SU-DHL-6 (cell line): ENCODE measurements around the gene MAST2.

Source experiments
- EZH2phosphoT487 ChIP-seq: fragments of 200-600 bp; sonication (generic), shearing (Covaris generic); conservative IDR thresholded peaks from 2 replicates; pipeline ENCODE4 v1.6.1; 2018; ENCODE audit warnings: mild to moderate bottlenecking, antibody characterized with exemption, low read length, moderate library complexity, mixed read lengths
- TF ChIP-seq, protein P1 (sequence below): fragments of 200-600 bp; sonication (generic); IDR thresholded peaks from one replicate; pipeline ENCODE4 v1.5.1; 2017; ENCODE audit warnings: antibody characterized with exemption, mild to moderate bottlenecking, low read length, moderate library complexity; ENCODE audit not compliant: insufficient read depth, poor library complexity, severe bottlenecking

DNA sequence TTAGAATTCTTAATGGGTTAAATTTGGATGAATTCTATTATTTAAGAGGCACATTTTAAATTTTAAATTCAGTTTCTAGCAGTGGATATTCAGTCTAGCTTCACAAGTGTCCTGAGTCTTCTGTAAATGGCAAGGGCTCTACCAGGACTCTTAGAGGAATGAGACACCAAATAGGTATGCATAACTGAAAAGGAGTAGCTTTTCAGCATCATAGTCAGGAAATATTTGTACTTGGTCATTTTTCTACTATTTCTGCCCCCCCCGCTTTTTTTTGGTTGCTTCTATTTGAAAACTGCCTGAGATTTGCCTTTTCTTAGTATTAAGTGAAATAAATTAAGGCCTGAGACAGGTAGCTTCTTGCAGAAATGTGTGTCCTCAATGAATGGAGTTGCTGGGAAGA is 80.2 kb downstream of the MAST2 start:
- TF ChIP-seq, protein P1, sequence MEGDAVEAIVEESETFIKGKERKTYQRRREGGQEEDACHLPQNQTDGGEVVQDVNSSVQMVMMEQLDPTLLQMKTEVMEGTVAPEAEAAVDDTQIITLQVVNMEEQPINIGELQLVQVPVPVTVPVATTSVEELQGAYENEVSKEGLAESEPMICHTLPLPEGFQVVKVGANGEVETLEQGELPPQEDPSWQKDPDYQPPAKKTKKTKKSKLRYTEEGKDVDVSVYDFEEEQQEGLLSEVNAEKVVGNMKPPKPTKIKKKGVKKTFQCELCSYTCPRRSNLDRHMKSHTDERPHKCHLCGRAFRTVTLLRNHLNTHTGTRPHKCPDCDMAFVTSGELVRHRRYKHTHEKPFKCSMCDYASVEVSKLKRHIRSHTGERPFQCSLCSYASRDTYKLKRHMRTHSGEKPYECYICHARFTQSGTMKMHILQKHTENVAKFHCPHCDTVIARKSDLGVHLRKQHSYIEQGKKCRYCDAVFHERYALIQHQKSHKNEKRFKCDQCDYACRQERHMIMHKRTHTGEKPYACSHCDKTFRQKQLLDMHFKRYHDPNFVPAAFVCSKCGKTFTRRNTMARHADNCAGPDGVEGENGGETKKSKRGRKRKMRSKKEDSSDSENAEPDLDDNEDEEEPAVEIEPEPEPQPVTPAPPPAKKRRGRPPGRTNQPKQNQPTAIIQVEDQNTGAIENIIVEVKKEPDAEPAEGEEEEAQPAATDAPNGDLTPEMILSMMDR, result no peak
- no peak for TF ChIP-seq EZH2phosphoT487
